GM12865 (cell line): Measurements from ENCODE around the gene GRAP2.

Experiments
- DNase-seq: peaks from one replicate; pipeline ENCODE4 v3.0.0; 2010; ENCODE audit warnings: low read depth
- H3K4me3 ChIP-seq: 2 replicates; pipeline ENCODE4 v1.5.1; 2011; ENCODE audit warnings: mild to moderate bottlenecking, low read depth, low read length, control low read depth
- CTCF ChIP-seq: IDR thresholded peaks from 2 replicates; pipeline ENCODE4 v1.5.1; 2011; ENCODE audit warnings: low read length, control low read depth, low read depth, inconsistent platforms; ENCODE audit not compliant: insufficient read depth; ENCODE audit errors: missing control alignments

GRAP2 gene

DNA sequence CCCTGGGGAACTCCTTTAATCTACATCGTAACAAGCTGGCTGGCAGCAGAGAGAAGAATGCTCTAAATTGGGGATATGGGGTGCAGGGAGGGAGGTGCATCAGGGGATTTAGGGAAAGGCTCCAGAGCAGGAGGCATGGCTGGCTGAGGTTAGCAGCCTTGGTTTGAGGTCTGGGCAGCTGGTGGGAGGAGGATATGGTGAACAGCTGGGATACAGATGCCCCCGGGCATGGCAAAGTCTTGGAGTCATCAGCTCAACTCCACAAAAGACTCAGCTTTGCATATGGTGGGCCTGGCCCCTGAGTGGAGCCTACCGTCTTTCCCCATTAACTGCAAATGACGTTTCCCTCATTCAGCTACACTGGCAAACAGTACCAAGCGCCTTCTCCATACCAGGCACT lies 99.3 kb downstream of the GRAP2 start:
- H3K4me3 ChIP-seq = no peak overlapping the region
- no peak for DNase-seq
- no peak for TF ChIP-seq CTCF

GRCh38 chr22:40001106-40001505 lies 100.2 kb downstream of the GRAP2 start:
- no peak for DNase-seq
- H3K4me3 ChIP-seq = no peak overlapping the region
- no peak for TF ChIP-seq CTCF

- no peak overlapping the region for H3K4me3 ChIP-seq
- DNase-seq = no peak
- TF ChIP-seq CTCF = no peak
Observed at GRCh38 chr22:40001800-40002577, 101.1 kb downstream of the GRAP2 start.

- no peak for DNase-seq
- H3K4me3 ChIP-seq = no peak overlapping the region
- TF ChIP-seq CTCF = no peak
Observed at GRCh38 chr22:40002935-40003715, 102.2 kb downstream of the GRAP2 start.

GRCh38 chr22:40004836-40005235 lies 104.0 kb downstream of the GRAP2 start:
- no peak overlapping the region for H3K4me3 ChIP-seq
- no peak for DNase-seq
- TF ChIP-seq CTCF = no peak

DNA sequence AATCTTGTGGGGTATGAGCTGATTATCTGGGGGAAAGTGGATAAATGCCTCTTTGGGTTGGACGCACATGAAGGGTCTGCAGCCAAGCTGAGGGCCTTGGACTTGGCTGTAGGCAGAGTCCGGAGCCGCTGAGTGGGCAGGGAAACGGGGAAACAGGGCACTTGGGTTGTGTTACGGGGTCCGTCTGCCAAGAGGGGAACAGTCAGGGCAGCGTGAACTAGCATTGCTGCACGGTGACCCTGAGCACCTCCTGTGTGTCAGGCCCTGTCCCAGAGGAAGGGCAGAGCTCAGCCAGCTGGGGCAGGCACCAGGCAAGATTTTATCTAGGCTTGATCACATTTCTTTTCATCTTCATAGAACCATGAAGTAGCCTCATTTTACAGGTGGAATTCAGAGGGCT lies 105.8 kb downstream of the GRAP2 start:
- no peak for DNase-seq
- TF ChIP-seq CTCF = no peak
- no peak overlapping the region for H3K4me3 ChIP-seq
